CD14-positive monocyte (primary cell): Measurements from ENCODE around the gene PPP3R1. TPM values are rescaled to one million over a fixed set of nuclear protein-coding genes. Genes with fewer than 3 reads are reported as not detected.

ENCODE experiments used
- DNase-seq, 3 donors: peaks; one replicate each; pipeline ENCODE4 v3.0.0-alpha.2; 2011 to 2022
- H2AFZ ChIP-seq: 2 replicates; pipeline ENCODE4 v1.6.0; 2012; ENCODE audit warnings: mild to moderate bottlenecking, low read depth, low read length, inconsistent platforms; ENCODE audit not compliant: insufficient read depth, poor library complexity, severe bottlenecking
- H3K27ac ChIP-seq, 2 donors: 1 replicate in 1 of 2; 2 replicates in 1 of 2; pipeline ENCODE4 v1.5.1; 2012 to 2013; ENCODE audit warnings: low read length in 2 of 2, control low read depth in 1 of 2, inconsistent platforms in 1 of 2, low read depth in 1 of 2, mild to moderate bottlenecking in 1 of 2
- H3K27me3 ChIP-seq, 2 donors: one replicate each; pipeline versions ENCODE4 v1.6.0 to v1.6.1; 2011 to 2013; ENCODE audit warnings: low read length in 2 of 2; ENCODE audit not compliant: control insufficient read depth in 2 of 2, insufficient read depth in 2 of 2
- H3K36me3 ChIP-seq, 2 donors: replicated peaks in 1 of 2; 1 replicate in 1 of 2; 2 replicates in 1 of 2; pipeline versions ENCODE4 v1.5.1 to v1.6.1; 2012 to 2013; ENCODE audit warnings: low read length in 2 of 2, control low read depth in 1 of 2, inconsistent platforms in 1 of 2, mild to moderate bottlenecking in 1 of 2; ENCODE audit not compliant: insufficient read depth in 2 of 2, control insufficient read depth in 1 of 2
- H3K4me1 ChIP-seq, 2 donors: 1 replicate in 1 of 2; 2 replicates in 1 of 2; pipeline versions ENCODE4 v1.5.1 to v1.6.1; 2012 to 2013; ENCODE audit warnings: low read length in 2 of 2, control low read depth in 1 of 2, inconsistent platforms in 1 of 2, mild to moderate bottlenecking in 1 of 2, moderate library complexity in 1 of 2; ENCODE audit not compliant: insufficient read depth in 2 of 2, control insufficient read depth in 1 of 2
- H3K4me2 ChIP-seq: replicated peaks from 2 replicates; pipeline ENCODE3; 2012; ENCODE audit warnings: low read length, moderate library complexity, mild to moderate bottlenecking; ENCODE audit not compliant: poor library complexity, severe bottlenecking; ENCODE audit errors: extremely low read depth
- H3K4me3 ChIP-seq, 3 experiments: fragments of 200-600 bp in 1 of 3; sonication (generic) in 1 of 3; replicated peaks in 1 of 3; 1 replicate in 2 of 3; 2 replicates in 1 of 3; pipeline ENCODE4 v1.5.1; 2011 to 2013; ENCODE audit warnings: low read length in 3 of 3, mild to moderate bottlenecking in 3 of 3, control low read depth in 2 of 3, low read depth in 2 of 3, inconsistent platforms in 1 of 3, moderate library complexity in 1 of 3
- H3K79me2 ChIP-seq: 2 replicates; pipeline ENCODE4 v1.6.0; 2012; ENCODE audit warnings: mild to moderate bottlenecking, control low read depth, inconsistent platforms, low read length, moderate library complexity; ENCODE audit not compliant: insufficient read depth
- H3K9ac ChIP-seq: 2 replicates; pipeline ENCODE4 v1.6.0; 2017; ENCODE audit warnings: low read length, mild to moderate bottlenecking; ENCODE audit not compliant: insufficient read depth, poor library complexity, severe bottlenecking
- H3K9me3 ChIP-seq, 2 donors: replicated peaks in 1 of 2; 1 replicate in 1 of 2; 2 replicates in 1 of 2; pipeline versions ENCODE4 v1.5.1 to v1.6.1; 2012 to 2013; ENCODE audit warnings: low read length in 2 of 2, control low read depth in 1 of 2; ENCODE audit not compliant: control insufficient read depth in 1 of 2, insufficient read depth in 1 of 2
- H4K20me1 ChIP-seq: 2 replicates; pipeline ENCODE4 v1.6.0; 2012; ENCODE audit warnings: mild to moderate bottlenecking, low read length, control low read depth, moderate library complexity; ENCODE audit not compliant: insufficient read depth
- H3K27ac Mint-ChIP-seq, 7 donors: one replicate each; pipeline ENCODE4 v1.8.0; 2020; ENCODE audit warnings: mild to moderate bottlenecking in 7 of 7, mixed read lengths in 7 of 7, moderate library complexity in 6 of 7, inconsistent platforms in 2 of 7
- H3K27me3 Mint-ChIP-seq, 3 donors: one replicate each; pipeline ENCODE4 v1.8.0; 2021 to 2022; ENCODE audit warnings: low read depth in 3 of 3, mild to moderate bottlenecking in 3 of 3, mixed read lengths in 3 of 3, moderate library complexity in 3 of 3, inconsistent platforms in 1 of 3
- H3K36me3 Mint-ChIP-seq, 2 donors: one replicate each; pipeline ENCODE4 v1.8.0; 2020; ENCODE audit warnings: mixed read lengths in 2 of 2, inconsistent platforms in 1 of 2, mild to moderate bottlenecking in 1 of 2
- H3K4me1 Mint-ChIP-seq: one replicate; pipeline ENCODE4 v1.8.0; 2020; ENCODE audit warnings: mild to moderate bottlenecking, mixed read lengths
- H3K4me3 Mint-ChIP-seq, 2 donors: one replicate each; pipeline ENCODE4 v1.8.0; 2020; ENCODE audit warnings: mild to moderate bottlenecking in 2 of 2, mixed read lengths in 2 of 2, moderate library complexity in 1 of 2
- H3K9me3 Mint-ChIP-seq, 7 donors: one replicate each; pipeline ENCODE4 v1.8.0; 2020 to 2022; ENCODE audit warnings: mixed read lengths in 7 of 7, mild to moderate bottlenecking in 6 of 7, moderate library complexity in 6 of 7, inconsistent platforms in 2 of 7
- WGBS: methylation state at CpG from one replicate; pipeline ENCODE4 v1.1.5; 2013; ENCODE audit warnings: missing lambda C conversion rate; ENCODE audit not compliant: insufficient coverage; 5-methylcytosine and 5-hydroxymethylcytosine counted together
- intact Hi-C, 2 donors: fragments of 100-400 bp; cut with micrococcal nuclease; formaldehyde crosslinking; loops; one replicate each; pipeline versions ENCODE4 v1.15.0 to v1.15.1; 2023
- polyA plus RNA-seq, 3 donors: library from polyadenylated mRNA; depleted of rRNA in 1 of 3; unstranded in 2 of 3; stranded (reverse) in 1 of 3; fragments of 300-500 nt in 2 of 3; fragments of >200 nt in 1 of 3; fragmentation: Illumina TruSeq in 2 of 3; gene quantifications; 1 replicate in 2 of 3; 2 replicates in 1 of 3; pipeline ENCODE4 v1.2.3, GENCODE V29; 2012 to 2021
- TF ChIP-seq, protein P1 (sequence below): fragments of 200-600 bp; IDR thresholded peaks from one replicate; pipeline ENCODE4 v1.8.0; 2022; ENCODE audit warnings: antibody characterized with exemption, mild to moderate bottlenecking

The PPP3R1 gene
- polyA plus RNA-seq, 3 donors: 8.7 to 32.6 (median 10.7) TPM

DNA sequence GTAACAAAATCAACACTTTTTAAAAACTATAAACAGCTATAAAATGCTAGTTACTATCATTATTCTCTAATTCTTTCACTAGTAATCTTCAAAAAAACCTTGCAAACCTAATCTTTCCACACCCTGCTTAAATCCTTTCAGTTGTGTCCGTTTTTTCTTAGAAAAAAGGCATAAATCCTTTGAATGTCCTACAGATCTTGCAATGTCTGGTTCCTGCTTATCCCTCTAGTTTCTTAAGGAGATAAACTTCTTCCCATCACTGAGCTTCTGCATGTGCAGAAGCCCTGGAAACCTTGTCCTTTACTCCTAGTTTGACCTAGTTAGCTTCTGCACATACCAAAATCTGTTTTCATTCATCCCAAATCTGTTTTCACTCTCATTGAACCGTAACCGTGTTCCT lies 95.9 kb downstream of the PPP3R1 start:
- Histone ChIP-seq H3K4me2 (peak overlapping the region; percentile 95), H3K27me3 (no peaks in the 10 kb centered on the region), H3K4me1 (peaks cover 28 to 44% of the 10 kb centered on the region in 2 donors), H3K79me2 (peaks cover 48% of the 10 kb centered on the region), H3K4me3 (peak overlapping the region; percentile 73 to 91 (median 85)), H3K36me3 (peaks cover 12 to 14% of the 10 kb centered on the region in 2 donors), H2AFZ (peak overlapping the region; percentile 95), H3K9me3 (no peaks in the 10 kb centered on the region), H3K9ac (peak overlapping the region; percentile 87), H4K20me1 (no peaks in the 10 kb centered on the region), H3K27ac (peak overlapping the region in 1 of 2 donors; percentile 99)
- DNase-seq: no peak
- H3K27me3 Mint-ChIP-seq: peaks cover 0 to 2% (median 0%) of the 10 kb centered on the region in 3 donors
- peaks cover 0 to 2% (median 0%) of the 10 kb centered on the region in 7 donors for H3K9me3 Mint-ChIP-seq
- 58% methylated on average over 1 of the region's 3 CpGs for WGBS
- peaks cover 15 to 22% of the 10 kb centered on the region in 2 donors for H3K36me3 Mint-ChIP-seq
- peak overlapping the region in 6 of 7 donors; percentile 99 to 100 (median 100) for H3K27ac Mint-ChIP-seq
- H3K4me3 Mint-ChIP-seq: peak overlapping the region; percentile 97 to 99
- H3K4me1 Mint-ChIP-seq: peaks cover 37% of the 10 kb centered on the region
- TF ChIP-seq, protein P1, sequence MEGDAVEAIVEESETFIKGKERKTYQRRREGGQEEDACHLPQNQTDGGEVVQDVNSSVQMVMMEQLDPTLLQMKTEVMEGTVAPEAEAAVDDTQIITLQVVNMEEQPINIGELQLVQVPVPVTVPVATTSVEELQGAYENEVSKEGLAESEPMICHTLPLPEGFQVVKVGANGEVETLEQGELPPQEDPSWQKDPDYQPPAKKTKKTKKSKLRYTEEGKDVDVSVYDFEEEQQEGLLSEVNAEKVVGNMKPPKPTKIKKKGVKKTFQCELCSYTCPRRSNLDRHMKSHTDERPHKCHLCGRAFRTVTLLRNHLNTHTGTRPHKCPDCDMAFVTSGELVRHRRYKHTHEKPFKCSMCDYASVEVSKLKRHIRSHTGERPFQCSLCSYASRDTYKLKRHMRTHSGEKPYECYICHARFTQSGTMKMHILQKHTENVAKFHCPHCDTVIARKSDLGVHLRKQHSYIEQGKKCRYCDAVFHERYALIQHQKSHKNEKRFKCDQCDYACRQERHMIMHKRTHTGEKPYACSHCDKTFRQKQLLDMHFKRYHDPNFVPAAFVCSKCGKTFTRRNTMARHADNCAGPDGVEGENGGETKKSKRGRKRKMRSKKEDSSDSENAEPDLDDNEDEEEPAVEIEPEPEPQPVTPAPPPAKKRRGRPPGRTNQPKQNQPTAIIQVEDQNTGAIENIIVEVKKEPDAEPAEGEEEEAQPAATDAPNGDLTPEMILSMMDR: no peak
- intact Hi-C loops: loop anchor here in 1 of 2 donors (5.0 kb wide), 2 partner anchors 94 to 96 kb away; partner anchors contain the start of genes C1D and PPP3R1

DNA sequence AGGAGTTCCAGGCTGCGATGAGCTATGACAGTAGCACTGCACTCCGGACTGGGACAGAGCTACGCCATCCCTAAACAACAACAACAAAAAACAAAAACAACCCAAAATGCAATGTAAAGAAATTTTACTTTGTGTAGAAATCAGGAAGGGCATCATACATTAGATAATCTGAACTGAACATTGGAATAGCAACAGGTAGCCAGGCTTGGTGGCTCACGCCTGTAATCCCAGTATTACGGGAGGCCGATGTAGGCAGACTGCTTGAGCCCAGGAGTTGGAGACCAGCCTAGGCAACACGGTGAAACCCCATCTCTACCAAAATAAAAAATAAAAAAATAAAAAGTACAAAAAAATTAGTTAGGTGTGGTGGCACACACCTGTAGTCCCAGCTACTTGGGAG lies 96.7 kb downstream of the PPP3R1 start:
- no peak overlapping the region for H3K27ac Mint-ChIP-seq
- WGBS: no CpG with 5 or more reads among the region's 7 CpGs
- no peak overlapping the region for H3K4me3 Mint-ChIP-seq
- peaks cover 0 to 2% (median 0%) of the 10 kb centered on the region in 3 donors for H3K27me3 Mint-ChIP-seq
- Histone ChIP-seq H3K27me3 (no peaks in the 10 kb centered on the region), H3K9ac (no peak overlapping the region), H3K79me2 (peaks cover 55% of the 10 kb centered on the region), H2AFZ (no peak overlapping the region), H3K4me1 (peaks cover 28 to 50% of the 10 kb centered on the region in 2 donors), H3K4me3 (no peak overlapping the region), H3K27ac (no peak overlapping the region), H3K36me3 (peaks cover 5 to 6% of the 10 kb centered on the region in 2 donors), H3K9me3 (no peaks in the 10 kb centered on the region), H3K4me2 (no peak overlapping the region), H4K20me1 (no peaks in the 10 kb centered on the region)
- intact Hi-C loops: loop anchor here in 1 of 2 donors (5.0 kb wide), 2 partner anchors 93 to 97 kb away; partner anchors contain the start of genes C1D and PPP3R1
- H3K4me1 Mint-ChIP-seq: peaks cover 41% of the 10 kb centered on the region
- DNase-seq: no peak
- H3K36me3 Mint-ChIP-seq: peaks cover 9 to 17% of the 10 kb centered on the region in 2 donors
- TF ChIP-seq, protein P1: no peak
- peaks cover 0 to 2% (median 0%) of the 10 kb centered on the region in 7 donors for H3K9me3 Mint-ChIP-seq
